HT-29 (cell line): ENCODE data around the gene CT47C1. TPM values are rescaled to one million over a fixed set of nuclear protein-coding genes. Genes with fewer than 3 reads are reported as not detected.

Experiments used
- DNase-seq: peaks from one replicate; pipeline ENCODE4 v3.0.0-alpha.2; 2015; ENCODE audit warnings: low spot score
- total RNA-seq: library from RNA; depleted of rRNA; stranded (reverse); fragments of >200 nt; shearing (Covaris generic); gene quantifications from 2 replicates; pipeline ENCODE4 v1.2.3, GENCODE V29; 2014; rRNA removed

The CT47C1 gene
- total RNA-seq, 1 experiment from 2014 or later = not detected

DNA sequence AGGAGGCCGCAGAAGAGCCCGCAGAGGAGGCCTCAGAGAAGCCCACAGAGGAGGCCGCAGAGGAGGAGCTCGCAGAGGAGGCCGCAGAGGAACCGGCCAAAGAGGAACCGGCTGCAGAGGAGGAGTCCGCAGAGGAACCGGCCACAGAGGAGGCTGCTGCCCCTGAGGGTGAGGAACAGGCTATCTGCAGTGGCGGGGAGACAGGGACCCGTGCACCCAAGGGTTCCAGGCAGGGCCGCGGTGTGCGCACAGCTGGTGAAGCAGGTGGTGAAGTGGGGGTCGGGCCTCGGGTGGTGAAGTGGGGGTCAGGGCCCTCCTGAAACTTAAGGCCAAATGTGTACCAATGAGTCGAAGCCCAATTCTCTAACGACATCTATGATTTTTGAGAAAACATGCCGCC is 1.1 kb downstream of the CT47C1 start:
- no peak for DNase-seq

DNA sequence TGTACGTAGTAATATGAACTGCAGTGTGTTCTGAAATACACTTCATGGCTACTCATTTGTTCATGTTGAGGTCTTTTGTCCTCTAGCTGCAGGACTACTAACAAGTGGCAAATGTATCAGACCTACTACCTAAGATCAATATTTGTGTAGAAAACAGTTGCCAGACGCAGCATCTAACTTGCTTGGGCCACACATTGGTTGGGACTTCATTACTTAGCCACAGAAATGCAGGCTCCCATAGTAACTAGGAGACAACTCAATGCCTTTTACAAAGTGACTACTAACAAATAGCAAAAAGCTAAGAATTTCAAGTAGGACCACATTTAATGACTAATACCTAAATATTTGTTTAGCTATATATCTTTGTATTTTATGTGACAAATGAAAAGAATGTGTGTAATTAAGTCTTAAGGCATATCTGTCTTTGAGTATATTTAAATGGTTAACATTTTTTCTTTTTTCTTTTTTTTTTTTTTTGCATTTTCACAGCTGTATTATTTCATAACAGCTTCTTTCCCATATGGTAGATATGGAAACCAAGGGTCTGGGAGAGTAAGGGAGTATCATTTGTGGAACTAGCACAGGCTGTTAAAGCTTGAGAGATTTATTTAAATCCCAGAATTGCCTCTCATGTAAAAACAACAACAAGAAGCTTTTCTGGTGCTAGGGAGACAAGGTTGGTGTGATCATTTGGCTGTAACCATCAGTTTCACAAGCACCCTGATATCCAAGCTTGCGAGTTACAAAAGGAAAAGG is 2.7 kb downstream of the CT47C1 start:
- DNase-seq = no peak

DNA sequence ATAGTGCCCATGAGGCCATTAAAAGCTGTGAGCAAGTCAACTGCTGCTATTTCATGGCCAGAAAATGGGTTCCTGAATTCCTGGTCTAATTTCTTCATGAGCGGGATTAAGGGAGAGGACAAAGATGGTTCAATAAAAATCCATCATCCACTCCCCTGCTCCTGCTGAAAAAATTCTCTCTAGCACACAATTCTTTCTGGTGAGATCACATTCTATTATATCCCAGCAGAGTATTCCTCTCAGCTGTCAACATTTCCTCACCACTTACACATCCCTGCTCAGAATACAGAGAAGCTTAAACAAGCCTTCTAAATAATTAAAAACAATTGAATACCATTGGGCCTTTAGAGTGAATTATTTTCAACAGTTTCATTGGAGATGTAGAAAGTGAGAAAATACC is 9.5 kb downstream of the CT47C1 start:
- no peak for DNase-seq

DNA sequence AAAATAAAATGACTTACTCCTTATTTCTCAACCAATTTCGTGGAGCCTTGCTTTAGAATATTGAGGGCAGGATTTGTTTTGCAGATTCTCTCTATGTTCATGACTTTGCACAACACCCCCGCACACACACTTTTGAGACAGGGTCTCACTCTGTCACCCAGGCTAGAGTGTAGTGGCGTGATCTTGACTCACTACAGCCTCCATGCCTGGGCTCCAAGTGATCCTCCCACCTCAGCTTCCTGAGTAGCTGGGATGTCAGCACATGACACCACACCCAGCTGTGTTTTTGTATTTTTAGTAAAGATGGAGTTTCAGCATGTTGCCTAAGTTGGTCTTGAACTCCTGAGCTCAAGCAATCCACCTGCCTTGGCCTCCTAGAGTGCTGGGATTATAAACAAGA is 12.0 kb downstream of the CT47C1 start:
- no peak for DNase-seq

GRCh38 chrX:119087121-119087520 is 14.3 kb downstream of the CT47C1 start:
- no peak for DNase-seq

GRCh38 chrX:119089619-119090018 is 16.8 kb downstream of the CT47C1 start:
- no peak for DNase-seq

DNA sequence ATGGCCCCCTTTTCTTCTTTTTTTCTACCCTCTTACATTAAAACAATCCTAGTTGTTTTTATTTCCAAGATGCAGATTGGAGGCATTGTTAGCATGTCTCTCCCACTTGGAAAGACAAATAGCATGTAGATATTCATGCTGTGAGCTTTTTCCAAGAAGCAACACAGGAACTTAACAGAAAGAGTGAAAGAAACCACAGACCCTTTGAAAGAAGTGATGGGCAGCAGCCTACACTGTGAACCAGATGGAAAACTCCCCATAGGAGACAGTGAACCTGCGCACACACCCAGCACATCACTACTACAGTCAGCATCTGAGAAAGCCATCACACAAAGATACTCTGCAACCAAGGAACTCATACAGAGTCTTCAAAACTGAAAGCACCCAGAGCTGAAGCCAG is 17.8 kb downstream of the CT47C1 start:
- no peak for DNase-seq

- peak; percentile 7 for DNase-seq
Measured at GRCh38 chrX:119093991-119094735, 21.4 kb downstream of the CT47C1 start.

DNA sequence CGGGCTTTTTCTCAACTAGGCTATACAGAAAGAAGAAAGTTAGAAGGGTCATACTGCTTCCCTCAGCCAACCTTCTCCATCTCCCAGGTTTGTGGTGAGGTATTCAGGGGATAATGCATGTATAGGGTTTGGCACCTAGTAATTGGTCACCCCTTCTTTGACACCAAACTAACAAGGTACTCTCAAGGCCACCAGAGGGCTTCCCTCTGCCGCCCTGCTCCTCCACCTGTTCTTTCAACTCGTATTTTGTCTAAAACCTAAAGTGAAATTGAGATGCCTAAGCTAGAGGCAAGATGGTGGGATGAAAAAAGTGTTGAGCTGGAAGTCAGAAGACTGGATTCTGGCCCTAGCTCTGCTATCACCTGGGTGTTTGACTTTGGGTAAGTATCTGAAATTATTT is 22.0 kb downstream of the CT47C1 start:
- no peak for DNase-seq

GRCh38 chrX:119095936-119096335 is 23.1 kb downstream of the CT47C1 start:
- DNase-seq = no peak

- no peak for DNase-seq
Measured at GRCh38 chrX:119101168-119101567, 28.4 kb downstream of the CT47C1 start.

- no peak for DNase-seq
Measured at GRCh38 chrX:119105826-119106225, 33.0 kb downstream of the CT47C1 start.

DNA sequence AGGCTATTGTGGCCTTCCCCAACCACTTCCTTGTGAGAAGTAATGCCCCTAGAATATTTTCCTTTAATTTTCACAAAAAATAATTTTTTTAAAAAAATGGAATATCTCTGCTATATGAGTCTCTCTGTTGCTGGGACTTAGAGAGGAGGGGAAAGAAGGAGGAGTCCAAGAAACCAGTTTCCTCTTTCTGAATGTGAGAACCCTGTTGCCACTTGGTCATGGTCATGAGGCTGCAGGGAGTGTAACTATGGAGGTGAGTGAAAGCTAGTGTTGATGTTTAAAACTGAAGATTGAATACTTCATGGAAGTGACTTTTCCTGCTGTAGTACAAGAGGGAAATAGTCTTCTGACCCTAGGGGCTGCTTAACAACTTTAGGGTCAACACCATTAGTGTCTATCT is 34.4 kb downstream of the CT47C1 start:
- no peak for DNase-seq

DNA sequence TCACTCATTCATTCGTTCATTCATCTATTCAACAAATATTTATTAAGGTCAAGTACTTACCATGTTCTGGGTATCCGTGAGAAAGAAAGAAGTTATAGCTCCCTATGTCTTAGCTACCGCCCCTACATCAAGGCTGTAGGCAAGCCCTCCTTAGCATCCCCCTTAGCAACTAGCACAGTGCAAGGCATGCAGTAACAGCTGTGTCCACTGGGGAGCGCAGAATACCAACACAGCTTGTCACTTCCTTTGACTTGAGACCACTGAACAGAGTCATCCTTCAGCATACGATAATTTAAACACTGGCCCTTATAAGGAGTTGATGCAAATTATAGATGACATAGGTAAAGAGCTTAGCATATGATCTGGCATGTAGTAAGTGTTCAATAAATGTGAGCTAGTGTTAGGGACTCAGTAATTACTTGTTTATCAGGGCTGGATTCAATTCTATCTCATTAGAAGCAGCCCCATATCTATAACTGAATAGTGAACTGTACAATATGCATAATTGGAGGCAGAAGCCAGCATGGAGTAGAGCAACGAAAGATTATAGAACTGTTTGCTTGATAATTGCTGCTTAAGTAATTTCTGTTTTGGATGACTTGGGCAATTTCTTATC is 46.1 kb downstream of the CT47C1 start:
- peak; percentile 69 for DNase-seq

DNA sequence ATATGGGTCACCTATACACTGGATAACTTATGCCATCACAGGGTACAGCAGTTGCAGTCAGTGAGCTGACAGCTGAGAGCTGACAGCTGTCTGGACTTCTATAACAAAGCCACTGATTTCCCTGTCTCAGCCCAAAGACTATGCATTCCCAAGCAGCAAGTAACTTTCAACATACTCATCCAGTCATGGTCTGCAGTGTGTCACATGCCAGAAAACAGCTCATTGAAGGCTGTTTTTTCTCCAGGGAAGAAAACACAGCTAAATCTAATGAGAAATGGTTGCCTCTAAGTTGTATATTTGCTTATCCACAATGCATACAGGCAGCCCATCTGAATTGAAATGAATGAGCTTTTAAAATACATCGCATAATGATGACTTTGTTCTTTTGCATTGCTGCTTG is 48.5 kb downstream of the CT47C1 start:
- DNase-seq = no peak

Other genes with a start within 250 kb of the CT47C1 start
- gene ZCCHC12, start 249.2 kb upstream of the CT47C1 start, total RNA-seq = not detected in 2 replicates
- 11.4 and 14.2 TPM in 2 replicates for gene LONRF3, start 98.4 kb upstream of the CT47C1 start, total RNA-seq
- gene KIAA1210, start 54.8 kb downstream of the CT47C1 start, total RNA-seq = not detected in 2 replicates
- 169 and 172 TPM in 2 replicates for gene PGRMC1, start 163.3 kb downstream of the CT47C1 start, total RNA-seq